GM12891 (cell line): Measurements from ENCODE around the gene ATG13.

Experiments used
- DNase-seq: peaks from one replicate; pipeline ENCODE4 v3.0.0; 2011; ENCODE audit warnings: low spot score; ENCODE audit not compliant: insufficient read length
- FAIRE-seq: peaks from 2 replicates; lab custom pipeline; 2011; peaks lifted over from hg19 to GRCh38; lab: Jason Lieb, UNC
- PAX5 ChIP-seq: IDR thresholded peaks from 2 replicates; pipeline ENCODE4 v1.6.1; 2011; ENCODE audit warnings: low read length, moderate library complexity, mild to moderate bottlenecking; ENCODE audit not compliant: insufficient read depth, severe bottlenecking
- POLR2A ChIP-seq: IDR thresholded peaks from 2 replicates; pipeline ENCODE4 v1.6.1; 2011; ENCODE audit warnings: low read depth, low read length, control low read depth
- POLR2AphosphoS5 ChIP-seq: IDR thresholded peaks from 2 replicates; pipeline ENCODE4 v1.6.1; 2011; ENCODE audit warnings: low read depth, low read length, control low read depth
- POU2F2 ChIP-seq: IDR thresholded peaks from 2 replicates; pipeline ENCODE4 v1.6.1; 2011; ENCODE audit warnings: low read depth, mild to moderate bottlenecking, control low read depth, low read length, moderate library complexity
- SPI1 ChIP-seq: IDR thresholded peaks from 2 replicates; pipeline ENCODE4 v1.6.1; 2011; ENCODE audit warnings: low read depth, low read length, control low read depth
- TAF1 ChIP-seq: IDR thresholded peaks from 2 replicates; pipeline ENCODE4 v1.6.1; 2011; ENCODE audit warnings: low read depth, low read length, control low read depth

ATG13 gene

GRCh38 chr11:46718155-46719019, 101.0 kb downstream of the ATG13 start:
- no peak for TF ChIP-seq POLR2A
- TF ChIP-seq POLR2AphosphoS5, result no peak
- no peak for FAIRE-seq
- no peak for DNase-seq

- FAIRE-seq, result no peak
- DNase-seq, result no peak
- no peak for TF ChIP-seq TAF1
- no peak for TF ChIP-seq POU2F2
- no peak for TF ChIP-seq PAX5
- no peak for TF ChIP-seq POLR2A
- no peak for TF ChIP-seq SPI1
- TF ChIP-seq POLR2AphosphoS5, result no peak
Measured at GRCh38 chr11:46719048-46719542, 101.7 kb downstream of the ATG13 start, which contains the start of gene F2. Gene F2, plus strand, starts transcription at chr11:46719213. Its CDS starts 23 bp downstream, at chr11:46719236.

DNA sequence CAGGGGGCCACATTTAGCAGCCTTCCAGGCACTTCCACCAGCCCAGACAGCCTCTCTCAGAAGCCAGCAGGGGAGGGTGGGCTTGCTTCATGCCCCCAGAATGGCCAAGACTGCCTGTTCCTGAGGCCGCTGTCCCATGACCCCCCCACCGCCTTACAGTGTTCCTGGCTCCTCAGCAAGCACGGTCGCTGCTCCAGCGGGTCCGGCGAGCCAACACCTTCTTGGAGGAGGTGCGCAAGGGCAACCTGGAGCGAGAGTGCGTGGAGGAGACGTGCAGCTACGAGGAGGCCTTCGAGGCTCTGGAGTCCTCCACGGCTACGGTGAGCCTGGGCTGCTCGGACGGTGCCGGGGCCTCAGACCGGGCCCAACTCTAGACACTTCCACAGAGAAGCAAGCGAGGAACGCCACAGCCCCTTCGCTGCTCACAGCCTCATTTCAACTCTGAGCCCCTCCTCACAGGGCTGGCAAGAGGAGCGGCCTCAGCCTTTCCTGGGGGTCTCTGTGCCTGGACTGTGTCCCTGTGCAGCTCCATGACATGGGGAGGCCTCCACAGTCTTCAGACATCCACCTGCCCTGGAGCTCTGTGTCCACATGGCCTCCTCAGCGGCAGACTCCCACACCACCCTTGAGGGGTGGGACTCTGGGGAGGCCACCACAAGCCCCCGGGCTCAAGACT, 102.3 kb downstream of the ATG13 start:
- TF ChIP-seq PAX5, result no peak
- no peak for TF ChIP-seq POLR2A
- TF ChIP-seq POU2F2, result no peak
- TF ChIP-seq TAF1, result no peak
- no peak for TF ChIP-seq SPI1
- TF ChIP-seq POLR2AphosphoS5, result no peak
- FAIRE-seq (no peak), DNase-seq (no peak)

- FAIRE-seq (no peak), DNase-seq (no peak)
- TF ChIP-seq TAF1 (no peak), SPI1 (no peak), POLR2AphosphoS5 (no peak), POLR2A (no peak), PAX5 (no peak), POU2F2 (no peak)
Measured at GRCh38 chr11:46721286-46721685, 103.9 kb downstream of the ATG13 start.

GRCh38 chr11:46722566-46723358, 105.4 kb downstream of the ATG13 start:
- DNase-seq (no peak), FAIRE-seq (no peak)
- no peak for TF ChIP-seq PAX5
- TF ChIP-seq POLR2A, result no peak

DNA sequence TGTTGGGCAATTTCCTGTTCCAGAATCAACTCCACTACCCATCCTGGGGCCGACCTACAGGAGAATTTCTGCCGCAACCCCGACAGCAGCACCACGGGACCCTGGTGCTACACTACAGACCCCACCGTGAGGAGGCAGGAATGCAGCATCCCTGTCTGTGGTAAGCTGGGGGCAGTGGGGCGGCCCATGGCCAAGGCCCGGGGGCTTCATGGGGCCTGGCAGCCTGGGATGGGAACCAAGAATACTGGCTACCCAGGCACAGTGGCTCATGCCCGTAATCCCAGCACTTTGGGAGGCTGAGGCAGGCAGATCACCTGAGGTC, 106.0 kb downstream of the ATG13 start:
- no peak for FAIRE-seq
- DNase-seq, result no peak
- TF ChIP-seq POU2F2 (no peak), SPI1 (no peak), PAX5 (no peak), POLR2AphosphoS5 (no peak), TAF1 (no peak)

DNA sequence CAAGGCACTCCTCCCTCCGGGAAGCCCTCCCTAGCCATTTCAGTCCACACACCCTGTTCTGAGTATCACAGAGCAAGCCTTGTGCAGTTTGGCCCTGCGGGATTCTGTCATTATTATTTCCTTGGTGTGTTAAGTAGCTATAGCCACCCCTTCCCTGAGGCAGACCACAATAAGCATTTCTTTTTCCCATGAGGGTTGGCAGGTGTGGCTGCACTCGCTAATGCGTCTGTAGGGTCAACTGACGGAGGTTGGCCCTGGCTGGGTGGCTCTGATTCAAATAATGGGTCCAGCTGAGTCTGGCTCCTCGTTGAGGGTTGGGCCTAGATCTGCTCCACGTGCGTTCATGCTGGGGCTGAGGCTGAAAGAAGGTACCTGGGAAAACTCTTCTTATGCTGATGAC, 106.7 kb downstream of the ATG13 start:
- TF ChIP-seq SPI1 (no peak), POLR2A (no peak), POU2F2 (no peak)
- FAIRE-seq (no peak), DNase-seq (no peak)
